Inferior parietal cortex (tissue), 1 donor: ENCODE data around the gene CD55.
A peak's percentile ranks its signal among the peaks of the same experiment; 100 is the strongest.

ENCODE experiments used
- DNase-seq: peaks from one replicate; pipeline ENCODE4 v3.0.0-alpha.2; 2016; ENCODE audit errors: extremely low spot score

CD55 gene, protein sequence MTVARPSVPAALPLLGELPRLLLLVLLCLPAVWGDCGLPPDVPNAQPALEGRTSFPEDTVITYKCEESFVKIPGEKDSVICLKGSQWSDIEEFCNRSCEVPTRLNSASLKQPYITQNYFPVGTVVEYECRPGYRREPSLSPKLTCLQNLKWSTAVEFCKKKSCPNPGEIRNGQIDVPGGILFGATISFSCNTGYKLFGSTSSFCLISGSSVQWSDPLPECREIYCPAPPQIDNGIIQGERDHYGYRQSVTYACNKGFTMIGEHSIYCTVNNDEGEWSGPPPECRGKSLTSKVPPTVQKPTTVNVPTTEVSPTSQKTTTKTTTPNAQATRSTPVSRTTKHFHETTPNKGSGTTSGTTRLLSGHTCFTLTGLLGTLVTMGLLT

DNA sequence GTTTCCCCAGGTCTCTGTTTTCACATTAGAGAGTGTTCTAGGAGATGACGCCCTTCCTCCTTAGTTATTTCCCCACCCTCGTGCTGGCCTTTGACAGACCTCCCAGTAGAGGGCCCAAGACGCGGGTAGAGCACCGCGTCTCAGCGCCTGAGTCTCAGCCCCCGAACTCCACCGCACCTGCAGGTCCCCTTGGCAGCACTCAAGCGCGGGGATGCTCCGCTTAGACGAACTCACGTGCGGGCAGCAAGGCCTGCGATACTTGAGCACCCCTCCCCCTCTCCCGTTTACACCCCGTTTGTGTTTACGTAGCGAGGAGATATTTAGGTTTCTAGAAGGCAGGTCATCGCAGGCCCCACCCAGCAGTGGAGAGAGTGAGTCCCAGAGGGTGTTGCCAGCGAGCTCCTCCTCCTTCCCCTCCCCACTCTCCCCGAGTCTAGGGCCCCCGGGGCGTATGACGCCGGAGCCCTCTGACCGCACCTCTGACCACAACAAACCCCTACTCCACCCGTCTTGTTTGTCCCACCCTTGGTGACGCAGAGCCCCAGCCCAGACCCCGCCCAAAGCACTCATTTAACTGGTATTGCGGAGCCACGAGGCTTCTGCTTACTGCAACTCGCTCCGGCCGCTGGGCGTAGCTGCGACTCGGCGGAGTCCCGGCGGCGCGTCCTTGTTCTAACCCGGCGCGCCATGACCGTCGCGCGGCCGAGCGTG lies at the start of gene CD55:
Gene CD55, plus strand, starts transcription at position 600 of the 711 bp plus-strand sequence. Its CDS starts 88 bp downstream, at position 688.
- DNase-seq, result peak; percentile 87

DNA sequence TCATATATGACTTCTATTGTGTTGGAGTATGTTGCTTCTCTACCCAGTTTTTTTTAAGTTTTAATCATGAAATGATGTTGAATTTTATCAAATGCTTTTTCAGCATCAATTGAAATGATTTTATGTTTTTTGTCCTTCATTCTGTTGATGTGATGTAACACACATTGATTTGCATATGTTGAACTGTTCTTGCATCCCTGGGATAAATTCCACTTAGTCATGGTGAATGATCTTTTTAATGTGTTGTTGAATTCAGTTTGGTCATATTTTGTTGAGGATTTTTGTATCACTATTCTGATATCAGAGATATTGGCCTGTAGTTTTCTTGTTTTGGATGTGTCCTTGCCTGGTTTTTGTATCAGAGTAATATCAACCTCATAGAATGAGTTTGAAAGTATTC lies 46.6 kb upstream of the CD55 start:
- DNase-seq, result no peak

DNA sequence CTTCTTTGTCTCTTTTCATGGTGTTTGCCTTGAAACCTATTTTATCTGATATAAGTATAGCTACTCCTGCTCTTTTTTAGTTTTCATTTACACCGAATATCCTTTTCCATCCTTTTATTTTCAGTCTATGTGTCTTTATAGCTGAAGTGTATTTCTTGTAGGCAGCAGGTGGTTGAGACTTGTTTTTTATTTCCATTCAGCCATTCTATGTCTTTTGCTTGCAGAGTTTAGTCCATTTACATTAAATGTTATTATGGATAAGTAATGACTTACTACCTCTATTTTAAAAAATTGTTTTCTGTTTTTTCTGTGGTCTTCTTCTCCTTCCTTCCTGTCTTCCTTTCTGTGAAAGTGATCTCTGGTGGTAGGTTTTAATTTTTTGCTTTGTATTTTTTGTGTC lies 45.0 kb upstream of the CD55 start:
- no peak for DNase-seq

DNA sequence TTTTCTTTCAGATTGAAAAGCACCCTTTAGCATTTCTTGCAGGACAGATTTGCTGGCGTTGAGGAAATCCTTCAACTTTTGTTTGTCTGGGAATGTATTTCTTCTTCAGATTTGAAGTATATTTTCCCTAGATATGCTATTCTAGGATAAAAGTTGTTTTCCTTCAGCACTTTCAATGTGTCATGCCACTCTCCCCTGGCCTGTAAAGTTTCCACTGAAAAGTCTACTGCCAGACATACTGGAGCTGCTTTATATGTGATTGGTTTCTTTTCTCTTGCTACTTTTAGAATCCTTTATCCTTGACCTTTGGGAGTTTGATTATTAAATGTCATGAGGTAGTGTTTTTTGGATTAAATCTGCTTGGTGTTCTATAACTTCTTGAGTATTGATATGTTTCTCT lies 44.2 kb upstream of the CD55 start:
- DNase-seq, result no peak

DNA sequence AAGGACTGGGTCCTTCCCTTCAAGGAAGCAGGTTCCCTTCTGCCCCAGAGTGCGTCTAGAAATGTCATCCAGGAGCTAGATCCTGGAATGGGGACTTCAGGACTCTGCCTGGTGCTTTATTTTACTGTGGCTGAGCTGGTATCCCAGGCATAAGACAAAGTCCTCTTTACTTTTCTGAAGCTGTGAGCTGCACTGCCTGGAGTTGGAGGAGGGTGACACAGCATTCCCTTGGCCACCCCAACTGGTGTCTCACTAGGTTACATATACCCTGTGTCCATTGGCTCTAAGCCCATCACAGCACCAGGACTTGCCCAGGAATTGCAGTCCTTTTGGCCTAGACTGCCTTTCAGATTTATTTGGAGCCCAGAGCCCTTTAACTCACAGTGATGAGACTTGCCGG lies 41.8 kb upstream of the CD55 start:
- no peak for DNase-seq

DNA sequence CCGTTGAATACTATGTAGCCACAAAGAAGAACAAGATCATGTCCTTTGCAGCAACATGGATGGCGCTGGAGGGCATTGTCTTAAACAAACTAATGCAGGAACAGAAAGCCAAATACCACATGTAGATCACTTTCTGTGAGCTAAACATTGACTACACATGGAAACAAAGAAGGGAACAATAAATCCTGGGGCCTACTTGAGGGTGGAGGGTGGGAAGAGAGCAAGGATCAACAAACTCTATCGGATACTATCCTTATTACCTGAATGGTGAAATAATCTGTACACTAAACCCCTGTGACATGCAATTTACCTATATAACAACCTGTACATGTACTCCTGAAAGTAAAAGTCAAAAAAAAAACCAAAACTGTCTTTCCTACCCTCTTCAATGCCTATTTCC lies 40.8 kb upstream of the CD55 start:
- DNase-seq, result no peak

DNA sequence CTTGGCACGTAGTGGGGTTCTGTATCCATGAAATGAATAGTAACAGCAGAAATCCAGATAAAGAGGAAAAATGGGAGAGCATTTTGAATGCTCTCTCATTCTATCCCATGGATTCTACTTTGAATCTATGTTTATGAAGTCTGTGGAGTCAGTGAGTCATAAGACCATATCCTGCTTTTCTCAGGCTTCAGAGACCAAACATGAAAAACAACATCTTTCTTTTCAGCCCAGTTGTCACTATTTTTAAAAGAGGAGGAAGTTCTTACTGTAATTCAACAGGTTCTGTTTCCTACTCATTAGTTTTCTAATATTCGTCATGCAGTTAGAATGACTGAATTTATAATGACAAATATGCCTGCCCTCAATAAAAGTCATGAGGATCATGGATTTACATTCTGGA lies 39.4 kb upstream of the CD55 start:
- DNase-seq, result no peak

DNA sequence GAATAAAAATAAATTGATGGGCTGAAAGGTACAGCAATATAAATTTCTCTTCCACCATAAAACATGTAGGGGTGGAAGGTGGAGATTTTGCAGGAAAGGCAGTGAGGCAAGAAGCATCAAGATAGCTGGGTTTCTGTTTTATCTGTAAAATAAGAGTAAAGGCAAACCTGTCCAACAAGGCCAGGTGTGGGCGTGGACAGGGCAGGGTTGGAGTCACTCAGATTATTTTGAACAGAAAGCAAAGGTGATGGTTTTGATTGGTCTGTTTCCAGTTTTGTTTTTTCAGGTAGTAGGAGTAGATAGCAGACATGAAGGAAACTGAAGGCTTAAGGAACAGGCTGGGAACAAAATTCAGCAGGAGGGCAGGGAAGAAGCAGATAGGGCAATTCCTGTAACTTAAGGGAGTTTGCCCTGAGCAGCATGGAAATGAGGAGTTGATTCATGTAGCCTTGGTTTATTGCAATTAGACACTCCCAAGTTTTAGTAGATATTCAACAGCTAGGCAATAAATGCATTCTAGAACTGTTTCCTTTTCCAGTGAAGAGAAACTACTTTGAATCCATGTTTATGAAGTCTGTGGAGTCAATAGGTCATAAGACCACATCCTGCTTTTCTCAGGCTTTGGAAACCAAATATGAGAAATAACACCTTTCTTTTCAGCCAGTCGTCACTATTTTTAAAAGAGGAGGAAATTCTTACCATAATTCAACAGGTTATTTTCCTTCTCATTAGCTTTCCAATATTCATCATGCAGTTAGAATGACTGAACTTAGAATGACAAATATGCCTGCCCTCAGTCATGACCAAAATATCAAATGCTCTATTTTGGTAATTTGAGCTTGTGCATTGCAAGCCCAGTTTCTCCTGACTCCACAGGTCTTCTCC lies 38.7 kb upstream of the CD55 start:
- DNase-seq, result no peak

DNA sequence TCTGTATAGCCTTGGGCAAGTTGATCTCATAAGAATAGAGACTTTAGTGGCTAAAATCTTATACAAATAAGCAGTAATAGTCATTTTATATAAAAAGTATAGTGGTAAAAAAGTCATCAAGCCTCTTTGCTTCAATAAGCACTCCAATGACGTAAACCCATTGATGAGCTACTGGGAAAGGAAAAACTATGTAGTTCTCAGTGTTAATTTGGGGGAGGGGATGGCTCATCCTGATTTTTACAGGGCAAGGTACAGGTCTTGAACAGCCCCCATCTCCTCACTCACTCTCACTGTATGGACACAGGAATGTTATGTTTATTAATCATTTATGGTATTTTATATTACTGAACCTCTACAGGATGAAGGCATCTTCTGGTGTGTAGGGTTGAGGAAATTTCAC lies 38.1 kb upstream of the CD55 start:
- no peak for DNase-seq

DNA sequence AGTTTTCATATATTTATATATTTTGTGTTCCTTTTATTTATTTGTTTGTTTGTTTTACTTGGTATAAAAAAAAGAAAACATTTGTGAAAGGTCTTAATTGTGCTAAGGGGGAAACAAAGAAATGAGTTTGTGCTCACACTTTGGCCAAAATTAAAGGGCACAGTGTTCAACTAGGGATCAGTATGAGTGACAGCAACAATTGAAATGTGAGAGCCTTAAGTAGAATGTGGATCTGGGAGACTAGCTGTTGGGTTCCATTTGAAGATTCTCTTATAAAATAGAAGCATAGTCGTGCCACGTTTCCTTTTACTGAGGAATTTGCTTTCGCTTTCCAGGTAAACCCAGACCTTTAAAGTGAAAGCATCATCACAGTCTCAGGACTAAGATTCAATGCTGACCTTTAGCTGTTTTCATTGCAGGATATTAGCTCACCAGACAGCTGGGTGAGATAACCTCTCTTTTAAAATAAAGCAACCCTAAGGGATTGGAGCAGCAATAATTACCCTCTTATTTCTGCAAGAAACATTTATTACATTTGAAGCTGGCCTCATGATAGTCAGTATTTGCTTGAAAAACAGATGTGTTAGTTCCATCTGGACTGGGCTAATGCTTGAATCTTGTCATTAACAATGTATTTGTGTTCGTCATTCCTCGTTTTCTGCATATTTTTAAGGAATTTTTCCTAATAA lies 37.1 kb upstream of the CD55 start:
- no peak for DNase-seq

DNA sequence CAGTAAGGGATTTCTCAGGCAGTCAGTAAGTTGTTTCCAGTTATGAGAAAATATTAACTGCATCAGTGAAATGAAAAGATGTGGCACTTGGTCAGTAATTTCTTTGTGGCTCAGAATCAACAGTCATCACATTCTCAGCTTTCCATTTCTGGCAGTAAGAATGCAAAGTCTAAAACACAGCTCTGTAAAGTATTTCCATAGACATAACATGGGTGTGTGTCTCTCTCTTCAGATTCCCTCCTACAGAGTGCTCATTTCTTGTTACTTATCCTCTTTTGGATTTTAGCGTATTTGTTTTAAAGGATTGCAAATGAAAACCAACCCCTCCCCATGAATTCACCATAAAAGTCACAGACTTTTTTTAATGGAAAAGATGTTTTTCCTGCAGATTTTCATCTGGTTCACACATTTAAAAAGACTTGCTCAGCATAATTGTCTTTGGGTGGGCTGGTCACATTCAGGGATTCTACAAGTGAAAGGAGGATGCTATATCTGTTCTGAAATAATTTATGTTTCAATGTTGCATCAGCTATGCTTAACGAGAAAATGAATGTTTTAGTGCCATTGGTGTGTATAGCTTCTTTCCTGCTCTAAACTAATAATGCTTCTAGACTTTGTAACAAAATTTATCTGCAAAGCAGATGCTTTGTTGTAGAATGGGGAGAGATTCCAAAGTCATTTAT lies 34.6 kb upstream of the CD55 start:
- DNase-seq, result no peak

DNA sequence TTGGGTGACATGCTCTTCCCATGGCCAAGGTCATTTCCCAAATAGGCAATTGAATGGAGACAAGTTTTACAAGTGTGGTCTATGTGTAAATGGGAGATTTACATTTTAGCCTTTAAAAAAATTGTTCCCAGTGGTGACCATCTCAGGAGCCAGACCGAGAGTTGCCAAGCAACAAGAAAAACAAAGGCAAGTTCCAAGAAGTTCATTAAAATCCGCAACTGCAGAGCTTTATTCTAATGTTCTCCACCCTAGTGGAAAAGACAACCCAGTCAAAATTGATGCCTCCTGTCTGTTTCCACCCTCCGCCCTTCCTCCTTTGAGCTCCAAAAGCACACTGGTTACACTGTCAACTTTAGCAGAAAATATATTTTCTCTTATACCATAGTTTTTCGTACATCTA lies 33.2 kb upstream of the CD55 start:
- DNase-seq, result no peak

DNA sequence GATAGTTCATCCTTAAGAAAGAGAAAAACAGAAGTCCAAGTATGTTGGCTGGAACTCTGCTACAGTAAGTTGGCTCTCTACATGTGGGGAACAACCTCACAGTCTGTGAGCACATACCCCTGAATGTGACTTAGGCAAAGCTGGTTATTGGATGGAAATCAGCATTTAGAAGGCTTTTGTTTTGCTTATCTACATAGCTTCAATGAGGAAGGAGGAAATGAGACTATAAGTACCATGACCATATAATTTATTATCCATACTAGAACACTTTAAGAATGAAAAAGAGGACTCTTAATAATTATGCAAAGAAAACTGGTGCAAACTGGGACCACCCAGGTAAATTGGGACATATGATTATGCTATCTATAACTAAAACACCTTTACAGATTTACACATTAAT lies 31.7 kb upstream of the CD55 start:
- no peak for DNase-seq

DNA sequence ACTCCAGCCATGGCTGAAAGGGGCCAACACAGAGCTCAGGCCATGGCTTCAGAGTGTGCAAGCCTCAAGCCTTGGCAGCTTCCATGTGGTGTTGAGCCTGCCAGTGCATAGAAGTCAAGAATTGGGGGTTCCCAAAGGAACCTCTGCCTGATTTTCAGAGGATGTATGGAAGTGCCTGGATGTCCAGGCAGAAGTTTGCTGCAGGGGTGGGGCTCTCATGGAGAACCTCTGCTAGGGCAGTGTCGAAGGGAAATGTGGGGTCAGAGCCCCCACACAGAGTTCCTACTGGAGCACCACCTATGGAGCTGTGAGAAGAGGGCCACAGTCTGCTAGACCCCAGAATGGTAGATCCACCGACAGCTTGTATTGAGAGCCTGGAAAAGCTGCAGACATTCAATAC lies 29.8 kb upstream of the CD55 start:
- DNase-seq, result no peak

DNA sequence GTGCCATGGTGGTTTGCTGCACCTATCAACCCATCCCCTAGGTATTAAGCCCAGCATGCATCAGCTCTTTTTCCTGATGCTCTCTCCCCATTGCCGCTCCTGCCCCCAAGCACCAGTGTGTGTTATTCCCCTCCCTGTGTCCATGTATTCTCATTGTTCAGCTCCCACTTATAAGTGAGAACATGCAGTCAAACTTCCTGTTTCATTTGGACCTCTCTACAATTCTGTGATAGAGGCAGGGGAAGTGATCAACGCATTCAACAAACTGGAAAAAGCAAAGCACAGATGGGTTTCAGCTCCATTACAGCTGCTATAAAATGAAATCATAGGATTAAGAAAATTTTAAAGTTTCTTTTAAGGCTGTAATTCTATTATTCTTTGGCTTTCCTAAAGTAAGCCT lies 23.3 kb upstream of the CD55 start:
- no peak for DNase-seq

DNA sequence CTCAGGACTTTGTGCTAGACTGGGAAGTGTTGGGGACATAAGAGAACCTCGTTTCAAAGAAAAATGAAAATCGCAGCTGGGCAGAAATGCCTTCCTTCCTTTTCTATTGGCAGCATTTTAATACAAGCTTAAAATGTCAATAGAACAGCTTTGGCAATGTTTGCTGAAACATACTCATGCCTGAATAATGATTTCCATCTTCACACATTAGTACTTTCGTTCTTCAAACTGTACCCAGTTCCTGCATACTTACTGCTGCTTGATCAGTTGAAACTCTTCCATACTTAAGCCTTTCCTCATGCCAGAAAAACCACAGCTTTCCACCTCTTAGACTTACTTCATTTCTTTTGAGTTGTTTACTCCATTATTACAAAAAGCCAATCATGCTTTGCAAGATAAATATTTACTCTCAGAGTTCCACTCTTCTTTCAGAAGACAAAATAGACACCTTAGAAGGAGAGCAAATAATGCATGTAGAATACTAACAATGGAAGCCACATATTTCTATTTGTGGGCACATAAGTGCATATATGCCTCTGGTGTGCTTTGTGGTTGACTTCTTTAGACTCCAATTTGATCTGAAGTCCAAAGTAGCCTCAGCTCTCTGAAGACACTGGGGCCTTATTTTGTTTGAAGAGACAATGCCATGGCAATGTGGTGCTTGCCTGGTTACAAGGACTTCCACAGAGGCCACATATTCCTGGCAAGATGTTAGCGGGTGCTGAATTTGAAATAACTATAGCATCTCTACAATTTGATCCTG lies 22.7 kb upstream of the CD55 start:
- no peak for DNase-seq

DNA sequence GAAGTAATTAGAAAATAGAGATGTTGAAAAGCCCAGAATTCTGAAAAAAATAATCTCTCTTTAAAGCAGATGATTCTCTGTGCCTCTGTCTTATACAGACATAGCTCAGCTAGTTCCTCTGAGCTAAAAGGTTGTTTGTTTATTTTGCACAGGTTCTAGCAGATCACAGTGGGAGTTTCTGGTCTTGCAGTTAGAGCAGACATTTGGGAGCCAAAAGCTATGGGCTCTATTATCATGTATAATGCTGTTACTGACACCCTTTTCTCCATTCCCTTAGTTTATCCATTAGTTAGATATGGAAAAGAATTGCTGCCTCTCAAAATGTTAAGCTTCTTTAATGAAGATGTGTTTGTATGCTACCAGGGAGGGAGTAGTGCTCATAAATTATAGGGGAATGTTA lies 20.5 kb upstream of the CD55 start:
- no peak for DNase-seq

DNA sequence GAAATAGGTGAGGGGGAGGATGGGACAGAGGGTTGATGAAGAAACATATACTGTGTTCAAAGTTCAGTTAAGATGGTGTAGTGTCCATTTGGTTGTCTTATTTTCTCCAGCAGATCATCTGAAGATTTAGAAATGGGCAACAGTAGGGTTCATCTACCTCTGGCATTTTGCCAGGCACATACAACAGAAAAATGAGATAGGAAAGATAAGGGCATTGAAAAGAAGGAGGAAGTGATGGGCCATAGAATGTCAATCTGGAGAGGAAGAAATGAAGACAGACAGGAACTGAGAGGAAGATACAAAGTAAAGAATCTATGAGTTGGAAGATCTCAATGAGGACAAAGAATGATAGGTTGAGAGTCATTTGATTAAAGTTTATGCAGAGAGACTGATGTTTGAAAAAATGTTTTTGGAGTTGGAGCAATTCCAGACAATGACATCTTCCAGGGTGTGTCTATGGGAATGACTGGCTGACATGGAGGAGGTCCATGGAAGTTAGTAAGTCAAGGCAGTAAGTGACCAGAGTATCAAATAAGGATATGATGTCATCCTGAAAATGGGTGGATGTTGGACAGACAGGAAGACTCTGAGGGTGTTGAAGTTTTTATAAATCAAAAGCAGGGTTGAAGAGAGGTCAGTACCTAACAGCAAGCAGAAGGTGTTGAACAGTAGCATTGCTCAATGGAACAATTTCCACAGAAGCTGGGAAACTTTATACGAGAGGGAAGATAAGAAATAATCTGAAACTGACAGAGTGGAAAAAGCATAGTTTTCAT lies 18.7 kb upstream of the CD55 start:
- no peak for DNase-seq

DNA sequence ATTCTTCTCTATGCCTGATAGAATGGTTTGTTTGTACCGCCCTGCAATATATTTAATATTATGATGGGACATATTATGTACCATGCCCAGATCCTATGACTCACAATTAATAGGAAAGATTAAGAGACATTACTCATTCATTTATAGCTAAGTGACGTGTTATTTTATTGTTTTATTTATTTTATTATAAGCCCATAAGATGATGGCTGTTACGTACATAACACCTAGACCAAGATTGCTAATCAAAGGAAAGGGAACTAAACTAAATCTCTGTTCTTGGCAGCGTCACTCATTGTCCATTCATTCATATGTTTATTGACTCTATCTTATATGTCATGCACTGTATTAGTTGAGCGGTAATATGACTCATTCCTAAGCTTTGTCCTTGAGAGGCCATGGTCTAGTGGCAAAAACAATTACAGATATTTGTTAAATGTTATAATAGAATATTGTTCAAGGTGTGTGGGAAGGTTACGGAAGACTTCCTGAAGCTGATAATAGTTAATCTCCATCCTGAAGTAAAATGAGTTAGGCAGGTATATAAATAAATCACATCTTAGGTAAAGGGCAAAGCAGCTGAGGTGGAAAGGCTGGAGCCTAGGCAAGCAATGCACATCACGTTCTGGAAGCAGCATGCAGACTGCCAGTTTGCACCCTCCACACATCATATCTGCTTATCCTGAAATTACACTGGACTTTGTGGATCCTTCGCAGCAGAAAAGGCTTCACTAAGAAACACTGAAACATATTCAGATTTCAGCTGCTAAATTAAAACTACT lies 16.6 kb upstream of the CD55 start:
- no peak for DNase-seq
